Subcutaneous abdominal adipose tissue (tissue), 5 donors: ENCODE results near the gene VIPR2.
A peak's percentile ranks its signal among the peaks of the same experiment; 100 is the strongest.

Experiments used
- H3K27ac ChIP-seq: one replicate; pipeline ENCODE4 v1.7.0; 2013; ENCODE audit warnings: low read depth, mild to moderate bottlenecking, inconsistent platforms, low read length, moderate library complexity
- H3K27me3 ChIP-seq, 5 donors: one replicate each; pipeline ENCODE4 v1.7.0; 2013; ENCODE audit warnings: low read length in 5 of 5, inconsistent platforms in 1 of 5; ENCODE audit not compliant: control insufficient read depth in 5 of 5, insufficient read depth in 4 of 5
- H3K36me3 ChIP-seq, 5 donors: one replicate each; pipeline ENCODE4 v1.7.0; 2013; ENCODE audit warnings: low read length in 5 of 5; ENCODE audit not compliant: control insufficient read depth in 5 of 5, insufficient read depth in 5 of 5
- H3K4me1 ChIP-seq, 5 donors: one replicate each; pipeline ENCODE4 v1.7.0; 2013; ENCODE audit warnings: low read length in 5 of 5, mild to moderate bottlenecking in 3 of 5, moderate library complexity in 1 of 5; ENCODE audit not compliant: control insufficient read depth in 5 of 5, insufficient read depth in 5 of 5
- H3K4me3 ChIP-seq, 5 donors: one replicate each; pipeline ENCODE4 v1.7.0; 2013; ENCODE audit warnings: low read length in 5 of 5, low read depth in 1 of 5
- H3K9ac ChIP-seq, 5 donors: one replicate each; pipeline ENCODE4 v1.7.0; 2013; ENCODE audit warnings: low read length in 5 of 5, mild to moderate bottlenecking in 4 of 5, moderate library complexity in 3 of 5
- H3K9me3 ChIP-seq, 5 donors: one replicate each; pipeline ENCODE4 v1.7.0; 2013; ENCODE audit warnings: low read length in 5 of 5; ENCODE audit not compliant: control insufficient read depth in 5 of 5
- donor health status: healthy.
- donor health status: healthy.
- donor health status: healthy.
- donor health status: healthy.
- donor health status: healthy.

VIPR2 gene

GRCh38 chr7:159068893-159069448 is 75.7 kb downstream of the VIPR2 start:
- no peaks in the 10 kb centered on the region for H3K9me3 ChIP-seq
- H3K36me3 ChIP-seq: no peaks in the 10 kb centered on the region
- peaks cover 11 to 32% (median 23%) of the 10 kb centered on the region in 5 donors for H3K4me1 ChIP-seq
- H3K27me3 ChIP-seq: peaks cover 0 to 6% (median 0%) of the 10 kb centered on the region in 5 donors
- H3K4me3 ChIP-seq: peak overlapping the region in 2 of 5 donors; percentile 8 to 14
- H3K9ac ChIP-seq: peak overlapping the region in 1 of 5 donors; percentile 45
- peak overlapping the region; percentile 67 for H3K27ac ChIP-seq

DNA sequence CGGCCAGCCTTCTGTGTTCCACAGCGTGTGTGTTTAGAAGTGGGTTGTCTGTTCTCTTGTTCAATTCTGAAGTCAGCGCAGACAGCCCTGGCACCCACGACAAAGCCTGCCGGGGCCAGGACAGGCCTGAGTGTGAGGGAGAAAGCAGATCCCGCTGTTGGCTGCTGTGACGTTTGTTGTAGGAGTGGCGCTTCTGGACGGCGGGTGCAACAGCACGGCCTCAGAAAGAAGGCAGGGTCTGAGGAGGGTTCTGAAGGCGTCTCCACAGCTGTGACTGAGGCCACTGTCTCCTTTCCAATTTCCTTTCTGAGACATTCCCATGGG is 76.2 kb downstream of the VIPR2 start:
- Histone ChIP-seq H3K9me3 (no peaks in the 10 kb centered on the region), H3K4me3 (peak overlapping the region in 4 of 5 donors; percentile 2 to 48 (median 24)), H3K4me1 (peaks cover 11 to 32% (median 23%) of the 10 kb centered on the region in 5 donors), H3K36me3 (no peaks in the 10 kb centered on the region), H3K27ac (peak overlapping the region; percentile 67), H3K9ac (peak overlapping the region in 2 of 5 donors; percentile 8 to 45), H3K27me3 (peaks cover 0 to 6% (median 0%) of the 10 kb centered on the region in 5 donors)

DNA sequence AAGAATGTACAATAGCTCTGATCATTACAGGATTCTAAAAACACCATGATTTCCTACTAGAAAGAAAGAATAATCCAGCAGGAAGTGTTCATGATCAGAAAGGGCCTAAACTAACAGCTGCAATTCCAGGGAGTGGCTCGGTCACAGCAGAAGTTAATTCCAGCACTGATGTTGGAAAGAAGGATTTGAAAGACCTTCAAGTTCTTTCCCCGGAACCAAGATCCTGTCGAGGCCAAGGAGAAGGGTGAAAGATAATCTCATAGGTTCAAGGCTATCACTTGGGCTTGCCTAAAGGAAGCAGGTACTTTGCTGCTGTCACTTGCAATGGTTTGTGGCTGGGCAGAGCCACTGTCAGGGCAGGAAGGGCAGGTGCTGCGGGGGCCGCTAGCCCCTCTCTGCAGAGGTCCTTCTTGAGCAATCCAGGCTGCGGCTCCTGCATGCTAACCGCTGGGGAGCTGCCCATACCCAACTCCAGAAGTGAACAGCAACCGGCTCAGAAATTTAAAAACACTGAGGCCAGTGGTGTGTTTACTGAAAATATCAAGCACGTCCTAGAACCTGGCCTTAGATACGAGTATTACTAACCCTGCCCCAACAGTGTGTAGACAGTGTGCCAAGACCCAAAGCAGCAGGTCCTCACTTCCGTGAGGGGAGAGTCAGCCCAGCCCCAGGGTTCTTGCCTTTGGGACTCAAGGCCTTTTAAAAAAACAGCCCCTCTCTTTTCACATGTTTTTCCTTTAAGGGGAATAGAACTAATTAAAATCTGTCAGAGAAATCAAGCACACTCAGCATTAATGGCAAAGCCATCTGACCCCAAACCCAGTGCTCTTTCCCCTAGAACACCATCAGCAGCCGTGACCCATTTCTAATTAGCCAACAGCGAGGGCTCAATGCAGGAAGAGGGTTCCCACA is 76.8 kb downstream of the VIPR2 start:
- Histone ChIP-seq H3K36me3 (no peaks in the 10 kb centered on the region), H3K27me3 (peaks cover 0 to 6% (median 0%) of the 10 kb centered on the region in 5 donors), H3K9me3 (no peaks in the 10 kb centered on the region), H3K9ac (peak overlapping the region in 2 of 5 donors; percentile 8 to 45), H3K27ac (peak overlapping the region; percentile 67), H3K4me3 (peak overlapping the region in 4 of 5 donors; percentile 2 to 48 (median 24)), H3K4me1 (peaks cover 11 to 32% (median 23%) of the 10 kb centered on the region in 5 donors)

- no peaks in the 10 kb centered on the region for H3K36me3 ChIP-seq
- H3K4me3 ChIP-seq: no peak overlapping the region
- H3K27me3 ChIP-seq: peaks cover 0 to 11% (median 0%) of the 10 kb centered on the region in 5 donors
- H3K9me3 ChIP-seq: no peaks in the 10 kb centered on the region
- H3K27ac ChIP-seq: no peak overlapping the region
- peaks cover 11 to 32% (median 23%) of the 10 kb centered on the region in 5 donors for H3K4me1 ChIP-seq
- no peak overlapping the region for H3K9ac ChIP-seq
These were observed 77.7 kb downstream of the VIPR2 start for GRCh38 chr7:159066816-159067575.

GRCh38 chr7:159065852-159066480 is 78.7 kb downstream of the VIPR2 start:
- no peak overlapping the region for H3K27ac ChIP-seq
- peak overlapping the region in 1 of 5 donors; percentile 91 for H3K9ac ChIP-seq
- no peaks in the 10 kb centered on the region for H3K9me3 ChIP-seq
- peaks cover 11 to 35% (median 23%) of the 10 kb centered on the region in 5 donors for H3K4me1 ChIP-seq
- H3K4me3 ChIP-seq: peak overlapping the region in 1 of 5 donors; percentile 11
- peaks cover 0 to 11% (median 0%) of the 10 kb centered on the region in 5 donors for H3K27me3 ChIP-seq
- H3K36me3 ChIP-seq: no peaks in the 10 kb centered on the region

DNA sequence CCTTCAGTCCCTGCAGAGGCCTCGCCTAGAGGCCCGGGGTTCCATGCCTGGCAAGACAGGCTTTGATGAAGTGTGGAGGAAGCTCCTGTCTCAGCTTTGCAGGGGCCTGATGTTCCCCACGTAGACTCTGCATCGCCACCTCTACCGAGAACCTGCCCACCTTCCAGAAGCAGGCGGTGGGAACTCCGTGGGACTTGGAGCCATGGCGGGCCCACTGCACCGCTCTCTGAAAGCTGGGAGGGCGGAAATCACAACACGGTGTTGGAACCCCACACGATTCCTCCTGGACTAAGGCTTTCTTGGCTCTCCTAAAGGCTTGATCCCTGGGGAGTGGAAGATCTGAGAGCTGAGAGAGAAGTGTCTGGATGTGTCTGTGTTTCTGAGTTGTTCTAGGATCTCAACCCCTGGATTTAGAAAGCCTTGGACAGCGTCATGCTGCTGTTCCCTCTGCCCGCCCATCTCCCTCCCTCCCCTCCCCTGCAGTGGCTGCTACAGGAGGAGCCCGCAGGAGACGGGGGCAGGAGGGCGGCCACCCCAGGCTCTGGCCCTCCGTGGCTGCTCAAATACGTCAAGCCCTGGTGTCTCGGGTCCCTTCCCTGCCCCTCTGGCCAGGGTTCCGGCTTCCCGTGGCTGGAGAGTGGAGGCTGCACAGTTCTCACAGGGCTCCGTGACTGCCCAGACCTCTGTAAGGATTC is 79.7 kb downstream of the VIPR2 start:
- Histone ChIP-seq H3K4me1 (peaks cover 11 to 35% (median 22%) of the 10 kb centered on the region in 5 donors), H3K36me3 (no peaks in the 10 kb centered on the region), H3K27ac (no peak overlapping the region), H3K9me3 (no peaks in the 10 kb centered on the region), H3K4me3 (peak overlapping the region in 1 of 5 donors; percentile 9), H3K9ac (no peak overlapping the region), H3K27me3 (peaks cover 0 to 16% (median 1%) of the 10 kb centered on the region in 5 donors)

- H3K9ac ChIP-seq: no peak overlapping the region
- H3K27me3 ChIP-seq: peaks cover 0 to 16% (median 2%) of the 10 kb centered on the region in 5 donors
- no peak overlapping the region for H3K4me3 ChIP-seq
- peaks cover 11 to 32% (median 20%) of the 10 kb centered on the region in 5 donors for H3K4me1 ChIP-seq
- H3K36me3 ChIP-seq: no peaks in the 10 kb centered on the region
- no peaks in the 10 kb centered on the region for H3K9me3 ChIP-seq
- no peak overlapping the region for H3K27ac ChIP-seq
These were observed 80.4 kb downstream of the VIPR2 start for GRCh38 chr7:159064121-159064815.

DNA sequence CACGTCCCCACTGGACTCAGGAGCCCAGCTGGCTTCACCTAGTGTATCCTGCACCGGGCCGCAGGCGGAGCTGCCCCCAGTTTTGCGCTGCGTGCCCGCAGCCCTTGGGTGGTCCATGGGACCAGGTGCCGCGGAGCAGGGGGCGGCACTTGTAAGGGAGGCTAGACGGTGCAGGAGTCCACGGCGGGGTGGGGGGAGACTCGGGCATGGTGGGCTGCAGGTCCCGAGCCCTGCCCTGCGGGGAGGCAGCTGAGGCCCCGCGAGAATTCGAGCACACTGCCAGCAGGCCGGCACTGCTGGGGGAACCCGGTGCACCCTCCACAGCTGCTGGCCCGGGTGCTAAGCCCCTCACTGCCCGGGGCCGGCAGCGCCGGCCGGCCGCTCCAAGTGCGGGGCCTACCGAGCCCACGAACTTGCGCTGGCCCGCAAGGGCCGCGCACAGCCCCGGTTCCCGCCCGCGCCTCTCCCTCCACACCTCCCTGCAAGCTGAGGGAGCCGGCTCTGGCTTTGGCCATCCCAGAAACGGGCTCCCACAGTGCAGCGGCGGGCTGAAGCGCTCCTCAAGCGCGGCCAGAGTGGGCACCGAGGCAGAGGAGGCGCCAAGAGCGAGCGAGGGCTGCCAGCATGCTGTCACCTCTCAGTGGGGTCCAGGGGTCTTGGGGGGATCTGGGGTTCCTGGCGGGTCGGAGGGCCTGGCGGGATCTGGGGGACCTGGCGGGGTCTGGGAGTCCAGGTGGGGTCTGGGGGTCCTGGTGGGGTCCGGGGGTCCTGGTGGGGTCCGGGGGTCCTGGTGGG is 81.4 kb downstream of the VIPR2 start:
- H3K9ac ChIP-seq: no peak overlapping the region
- H3K36me3 ChIP-seq: no peaks in the 10 kb centered on the region
- H3K4me1 ChIP-seq: peaks cover 7 to 22% (median 9%) of the 10 kb centered on the region in 5 donors
- no peaks in the 10 kb centered on the region for H3K9me3 ChIP-seq
- no peak overlapping the region for H3K27ac ChIP-seq
- H3K4me3 ChIP-seq: no peak overlapping the region
- H3K27me3 ChIP-seq: peaks cover 0 to 16% (median 2%) of the 10 kb centered on the region in 5 donors
